Cardiac muscle cell (in vitro differentiated cells and primary cell): ENCODE results near the gene EIF1AD. TPM values are rescaled to one million over a fixed set of nuclear protein-coding genes. Genes with fewer than 3 reads are reported as not detected.

Source experiments
- DNase-seq, 2 donors: peaks; one replicate each; pipeline versions ENCODE4 v3.0.0 to v3.0.0-alpha.2; 2010 to 2017; ENCODE audit warnings: low read depth in 1 of 2, low spot score in 1 of 2
- H3K27ac ChIP-seq: fragments of 200-600 bp; sonication (generic); 2 replicates; pipeline ENCODE4 v1.5.1; 2016
- H3K27me3 ChIP-seq: fragments of 200-600 bp; sonication (generic); 2 replicates; pipeline ENCODE4 v1.6.0; 2016; ENCODE audit warnings: control low read depth
- H3K36me3 ChIP-seq: fragments of 200-600 bp; sonication (generic); 2 replicates; pipeline ENCODE4 v1.5.1; 2016; ENCODE audit warnings: control low read depth
- H3K4me1 ChIP-seq: fragments of 200-600 bp; sonication (generic); 2 replicates; pipeline ENCODE4 v1.8.1; 2017; ENCODE audit warnings: low read depth, mild to moderate bottlenecking, mixed run types
- H3K4me3 ChIP-seq: fragments of 200-600 bp; sonication (generic); 2 replicates; pipeline ENCODE4 v1.5.1; 2016; ENCODE audit warnings: mild to moderate bottlenecking
- H3K9me3 ChIP-seq: fragments of 200-600 bp; sonication (generic); 2 replicates; pipeline ENCODE4 v1.5.1; 2017; ENCODE audit warnings: low read depth, mild to moderate bottlenecking, control low read depth
- polyA plus RNA-seq: library from polyadenylated mRNA; unstranded; fragments of >200 nt; fragmentation: Nextera tagmentation; extraction: Ambion mirVana; gene quantifications from 2 replicates; pipeline ENCODE4 v1.2.1, GENCODE V29; 2016
- total RNA-seq: library from RNA; depleted of rRNA; stranded (reverse); fragments of >200 nt; gene quantifications from 2 replicates; pipeline ENCODE4 v1.2.3, GENCODE V29; 2016
- TF ChIP-seq, protein P1 (sequence below): IDR thresholded peaks from 2 replicates; pipeline ENCODE4 v1.5.1; 2012; ENCODE audit warnings: low read depth, mild to moderate bottlenecking, low read length

Gene EIF1AD
- total and polyA plus RNA-seq, 2 experiments from 2014 or later = 24.6 to 36.8 TPM

DNA sequence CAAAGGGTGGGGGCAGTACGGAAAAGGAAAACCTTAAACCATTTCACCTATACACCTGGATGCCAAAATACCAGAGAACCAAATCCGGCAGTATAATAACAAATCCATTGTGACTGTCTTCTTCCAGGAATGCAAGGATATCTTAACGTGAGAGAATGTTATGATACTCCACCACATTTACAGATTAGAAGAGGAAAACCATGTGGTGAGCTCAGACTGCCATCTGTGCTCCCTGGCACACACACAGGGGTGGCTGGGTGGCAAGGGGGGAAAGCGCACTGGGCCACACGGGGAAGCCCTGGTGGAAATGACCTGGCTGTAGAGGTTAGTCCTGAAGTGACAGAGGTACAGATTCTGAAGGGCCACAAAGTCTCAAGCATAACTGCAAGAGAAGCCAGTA lies 9.9 kb downstream of the EIF1AD start:
- H3K36me3 ChIP-seq = no peaks in the 10 kb centered on the region
- no peaks in the 10 kb centered on the region for H3K4me1 ChIP-seq
- no peaks in the 10 kb centered on the region for H3K27me3 ChIP-seq
- TF ChIP-seq, protein P1, sequence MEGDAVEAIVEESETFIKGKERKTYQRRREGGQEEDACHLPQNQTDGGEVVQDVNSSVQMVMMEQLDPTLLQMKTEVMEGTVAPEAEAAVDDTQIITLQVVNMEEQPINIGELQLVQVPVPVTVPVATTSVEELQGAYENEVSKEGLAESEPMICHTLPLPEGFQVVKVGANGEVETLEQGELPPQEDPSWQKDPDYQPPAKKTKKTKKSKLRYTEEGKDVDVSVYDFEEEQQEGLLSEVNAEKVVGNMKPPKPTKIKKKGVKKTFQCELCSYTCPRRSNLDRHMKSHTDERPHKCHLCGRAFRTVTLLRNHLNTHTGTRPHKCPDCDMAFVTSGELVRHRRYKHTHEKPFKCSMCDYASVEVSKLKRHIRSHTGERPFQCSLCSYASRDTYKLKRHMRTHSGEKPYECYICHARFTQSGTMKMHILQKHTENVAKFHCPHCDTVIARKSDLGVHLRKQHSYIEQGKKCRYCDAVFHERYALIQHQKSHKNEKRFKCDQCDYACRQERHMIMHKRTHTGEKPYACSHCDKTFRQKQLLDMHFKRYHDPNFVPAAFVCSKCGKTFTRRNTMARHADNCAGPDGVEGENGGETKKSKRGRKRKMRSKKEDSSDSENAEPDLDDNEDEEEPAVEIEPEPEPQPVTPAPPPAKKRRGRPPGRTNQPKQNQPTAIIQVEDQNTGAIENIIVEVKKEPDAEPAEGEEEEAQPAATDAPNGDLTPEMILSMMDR = no peak
- no peak overlapping the region for H3K27ac ChIP-seq
- DNase-seq = no peak
- no peaks in the 10 kb centered on the region for H3K9me3 ChIP-seq
- no peak overlapping the region for H3K4me3 ChIP-seq

DNA sequence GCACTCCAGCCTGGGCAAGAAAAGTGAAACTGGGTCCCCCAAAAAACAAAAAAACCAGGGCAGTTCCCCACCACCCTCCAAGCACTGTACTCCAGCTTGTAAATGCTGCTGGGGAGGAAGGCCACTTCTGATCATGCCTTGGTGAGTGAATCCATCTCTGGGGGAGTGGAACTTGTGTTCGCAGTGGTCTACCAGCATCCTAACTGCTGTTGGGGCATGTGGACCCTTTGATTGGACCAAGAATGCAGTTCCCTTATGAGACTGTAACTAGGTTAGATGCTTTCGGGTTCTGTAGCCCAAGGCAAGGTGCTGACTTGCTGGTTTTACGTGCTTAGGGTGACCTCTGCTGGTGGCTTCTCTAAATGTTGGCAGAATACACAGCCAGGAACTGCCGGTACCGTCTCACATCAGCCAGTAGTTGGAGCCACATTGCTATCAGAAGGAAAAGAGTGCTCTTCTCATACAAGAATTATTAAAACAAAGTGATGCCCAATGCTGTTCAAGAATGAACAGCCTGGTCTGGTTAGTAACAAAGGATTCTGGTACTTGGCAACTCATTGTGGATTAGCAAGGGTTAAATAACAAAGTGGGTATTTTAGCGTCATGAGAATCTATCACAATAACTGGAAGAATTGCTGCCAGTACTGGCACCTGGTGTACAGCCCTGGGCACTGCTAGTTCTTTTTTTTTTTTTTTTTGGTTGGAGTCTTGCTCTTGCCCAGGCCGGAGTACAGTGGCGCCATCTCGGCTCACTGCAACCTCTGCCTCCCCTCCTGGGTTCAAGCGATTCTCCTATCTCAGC lies 13.0 kb downstream of the EIF1AD start:
- no peak overlapping the region for H3K27ac ChIP-seq
- H3K27me3 ChIP-seq = no peaks in the 10 kb centered on the region
- no peak overlapping the region for H3K4me3 ChIP-seq
- no peaks in the 10 kb centered on the region for H3K36me3 ChIP-seq
- TF ChIP-seq, protein P1 = peak; percentile 98
- DNase-seq = peak; percentile 94 to 98
- H3K9me3 ChIP-seq = no peaks in the 10 kb centered on the region
- no peaks in the 10 kb centered on the region for H3K4me1 ChIP-seq

DNA sequence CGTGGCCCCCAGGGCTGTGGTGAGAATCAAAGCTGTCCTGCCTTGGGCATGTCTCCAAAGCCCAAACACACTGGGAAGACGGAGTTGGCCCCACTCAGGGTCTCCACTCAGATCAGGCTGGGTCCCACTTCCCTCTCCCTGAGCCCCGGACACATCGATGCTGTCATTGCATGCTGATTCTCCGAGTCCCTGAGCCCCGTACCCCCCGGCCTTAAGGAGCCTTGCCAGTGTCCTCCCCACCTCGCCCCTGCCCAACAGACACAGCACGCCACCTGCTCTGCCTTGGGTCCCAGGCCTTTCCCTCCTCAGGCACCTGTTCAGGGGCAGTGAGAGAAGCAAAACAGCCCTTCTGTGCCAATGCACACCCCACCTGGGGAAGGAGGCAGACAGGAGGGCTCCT lies 14.6 kb downstream of the EIF1AD start:
- H3K9me3 ChIP-seq = no peaks in the 10 kb centered on the region

DNA sequence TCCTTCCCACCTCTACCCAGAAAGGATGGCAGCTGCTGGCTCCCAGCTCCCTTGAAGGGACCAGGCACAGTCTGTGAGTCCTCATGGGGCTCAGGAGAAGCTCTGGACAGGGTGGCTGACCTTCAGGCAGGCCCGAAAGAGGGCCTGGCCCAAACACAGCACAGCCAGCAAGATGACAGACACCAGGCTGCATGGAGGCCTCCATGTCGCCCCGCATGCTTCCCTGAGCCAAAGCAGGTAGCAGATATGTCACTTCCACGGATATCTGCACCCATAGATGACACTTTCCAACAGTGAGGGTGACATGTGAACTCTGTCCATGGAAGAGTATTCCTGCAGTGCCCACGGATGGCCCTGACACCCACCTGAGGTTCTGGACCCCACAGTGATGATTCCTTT lies 18.4 kb downstream of the EIF1AD start:
- Histone ChIP-seq H3K36me3 (peaks cover 12% of the 10 kb centered on the region), H3K4me1 (no peaks in the 10 kb centered on the region), H3K27me3 (no peaks in the 10 kb centered on the region), H3K27ac (no peak overlapping the region), H3K9me3 (no peaks in the 10 kb centered on the region), H3K4me3 (no peak overlapping the region)
- TF ChIP-seq, protein P1 = no peak
- no peak for DNase-seq

More for the DNA sequence above, 14.6 kb downstream of the EIF1AD start:
- Histone ChIP-seq H3K4me3 (no peak overlapping the region), H3K36me3 (no peaks in the 10 kb centered on the region), H3K27ac (no peak overlapping the region), H3K27me3 (no peaks in the 10 kb centered on the region), H3K4me1 (no peaks in the 10 kb centered on the region)
- DNase-seq = no peak
- TF ChIP-seq, protein P1 = no peak

DNA sequence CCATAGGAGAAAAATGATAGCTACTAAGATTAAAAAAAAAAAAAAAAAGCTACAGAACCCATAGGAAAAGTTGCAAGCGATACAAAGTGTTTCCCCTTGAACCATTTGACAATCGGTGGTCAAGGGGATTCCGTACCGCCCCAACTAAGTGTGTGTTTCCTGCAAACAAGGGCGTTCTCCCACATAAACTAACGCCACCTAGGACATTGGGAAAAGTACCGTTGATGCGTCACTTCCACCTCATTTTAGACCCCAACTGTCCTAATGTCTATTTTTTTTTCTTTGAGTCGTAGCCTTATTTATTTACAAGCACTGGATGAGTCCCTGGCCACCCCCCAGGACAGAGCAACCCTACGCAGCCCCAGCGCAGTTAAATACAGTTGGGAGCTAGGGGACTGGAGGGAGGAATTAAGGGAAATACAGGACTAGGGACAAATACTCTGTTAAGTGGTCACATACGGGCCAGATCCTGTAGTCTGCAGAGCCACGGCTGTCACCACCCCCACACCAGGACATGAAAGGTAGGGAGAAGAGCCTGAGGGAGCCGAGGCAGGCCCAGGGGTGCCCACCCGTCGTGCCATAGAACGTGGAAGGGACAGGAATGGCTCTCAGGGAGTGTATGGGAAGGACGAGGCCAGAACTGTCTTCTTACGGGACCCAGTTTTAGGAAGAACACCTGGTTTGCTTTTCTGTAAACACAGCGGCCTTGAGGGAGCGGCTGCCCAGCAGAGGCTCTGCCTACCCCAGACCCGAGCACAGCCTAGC lies 19.0 kb downstream of the EIF1AD start:
- H3K27me3 ChIP-seq = no peaks in the 10 kb centered on the region
- H3K4me3 ChIP-seq = no peak overlapping the region
- DNase-seq = no peak
- H3K27ac ChIP-seq = no peak overlapping the region
- TF ChIP-seq, protein P1 = no peak
- H3K4me1 ChIP-seq = no peaks in the 10 kb centered on the region
- peaks cover 15% of the 10 kb centered on the region for H3K36me3 ChIP-seq
- no peaks in the 10 kb centered on the region for H3K9me3 ChIP-seq
